RWPE1 (cell line): Measurements from ENCODE around the gene BNC2.

ENCODE experiments used
- CTCF ChIA-PET: fragments of 350-600 bp; sonication (Branson Sonifier 250); formaldehyde crosslinking; extraction: SDS; loops from one replicate; lab custom pipeline; 2021; lab: Yijun Ruan, JAX
- POLR2A ChIA-PET: fragments of 400-600 bp; formaldehyde crosslinking; extraction: SDS; loops from one replicate; lab custom pipeline; 2020; ENCODE audit warnings: antibody characterized with exemption; ENCODE audit not compliant: low non-redundant PET; lab: Yijun Ruan, JAX
- DNase-seq: peaks from one replicate; pipeline ENCODE4 v3.0.0; 2012; ENCODE audit warnings: low spot score
- H3K27ac ChIP-seq: fragments of 450-650 bp; 2 replicates; pipeline ENCODE4 v1.5.1; 2017
- CTCF ChIP-seq: fragments of 450-650 bp; conservative IDR thresholded peaks from 2 replicates; pipeline ENCODE4 v1.5.1; 2017; ENCODE audit warnings: low read depth, mild to moderate bottlenecking

Gene BNC2

GRCh38 chr9:16611001-16611400 is 259.5 kb downstream of the BNC2 start:
- H3K27ac ChIP-seq, result no peak overlapping the region
- no peak for TF ChIP-seq CTCF
- DNase-seq, result no peak
- CTCF ChIA-PET, result interaction anchor here (0.7 kb wide), 1 partner anchor 214 kb away, joined by 3 read pairs; no protein-coding TSS in a partner anchor
- POLR2A ChIA-PET, result no interaction called here

GRCh38 chr9:16610538-16610937 is 259.9 kb downstream of the BNC2 start:
- DNase-seq, result no peak
- ChIA-PET CTCF (no interaction called here), POLR2A (no interaction called here)
- H3K27ac ChIP-seq, result no peak overlapping the region
- TF ChIP-seq CTCF, result no peak

GRCh38 chr9:16608906-16609305 is 261.6 kb downstream of the BNC2 start:
- DNase-seq, result no peak
- H3K27ac ChIP-seq, result no peak overlapping the region
- TF ChIP-seq CTCF, result no peak
- ChIA-PET CTCF (interaction anchor here (0.7 kb wide), 1 partner anchor 1036 kb away, joined by 3 read pairs; no protein-coding TSS in a partner anchor), POLR2A (no interaction called here)

- DNase-seq, result no peak
- H3K27ac ChIP-seq, result no peak overlapping the region
- CTCF ChIA-PET, result no interaction called here
- POLR2A ChIA-PET, result no interaction called here
- TF ChIP-seq CTCF, result no peak
Observed at GRCh38 chr9:16602494-16602893, 268.0 kb downstream of the BNC2 start.

- no peak for TF ChIP-seq CTCF
- no peak overlapping the region for H3K27ac ChIP-seq
- ChIA-PET CTCF (interaction anchor here (0.7 kb wide), 1 partner anchor 368 kb away, joined by 3 read pairs; no protein-coding TSS in a partner anchor), POLR2A (no interaction called here)
- DNase-seq, result no peak
Observed at GRCh38 chr9:16601991-16602390, 268.5 kb downstream of the BNC2 start.

GRCh38 chr9:16598316-16598715 is 272.2 kb downstream of the BNC2 start:
- H3K27ac ChIP-seq, result no peak overlapping the region
- TF ChIP-seq CTCF, result no peak
- ChIA-PET POLR2A (no interaction called here), CTCF (no interaction called here)
- no peak for DNase-seq

GRCh38 chr9:16597136-16597535 is 273.3 kb downstream of the BNC2 start:
- ChIA-PET POLR2A (no interaction called here), CTCF (no interaction called here)
- DNase-seq, result no peak
- no peak overlapping the region for H3K27ac ChIP-seq
- no peak for TF ChIP-seq CTCF
